BJ (cell line): ENCODE measurements around the gene SAPCD2. TPM values are rescaled to one million over a fixed set of nuclear protein-coding genes. Genes with fewer than 3 reads are reported as not detected.

Experiments used
- CTCF ChIA-PET: fragments of 350-600 bp; formaldehyde crosslinking; extraction: SDS; loops from one replicate; lab custom pipeline; 2021; ENCODE audit warnings: antibody characterized with exemption, inconsistent platforms; lab: Yijun Ruan, JAX
- POLR2A ChIA-PET: fragments of 300-600 bp; sonication (Branson Sonifier 250); formaldehyde crosslinking; extraction: SDS; loops from one replicate; lab custom pipeline; 2021; ENCODE audit warnings: antibody characterized with exemption; lab: Charles Lee
- DNase-seq: peaks from one replicate; pipeline ENCODE4 v3.0.0-alpha.2; 2011; ENCODE audit warnings: low read depth
- H3K27me3 ChIP-seq: 2 replicates; pipeline ENCODE4 v1.6.0; 2011; ENCODE audit warnings: low read length; ENCODE audit not compliant: control insufficient read depth, insufficient read depth
- H3K36me3 ChIP-seq: 2 replicates; pipeline ENCODE4 v1.5.1; 2011; ENCODE audit warnings: low read length; ENCODE audit not compliant: control insufficient read depth, insufficient read depth
- H3K4me3 ChIP-seq: 2 replicates; pipeline ENCODE4 v1.5.1; 2011; ENCODE audit warnings: low read depth, mild to moderate bottlenecking, control low read depth, low read length
- CTCF ChIP-seq: IDR thresholded peaks from 2 replicates; pipeline ENCODE4 v1.5.1; 2011; ENCODE audit warnings: low read depth, mild to moderate bottlenecking, control low read depth, inconsistent platforms, low read length, moderate library complexity; ENCODE audit not compliant: insufficient read depth
- polyA plus RNA-seq: library from polyadenylated mRNA; depleted of rRNA; stranded (reverse); fragments of >200 nt; gene quantifications from 2 replicates; pipeline ENCODE4 v1.2.3, GENCODE V29; 2011

SAPCD2 gene
- polyA plus RNA-seq, 1 experiment, result 8.6 TPM

- no peak for TF ChIP-seq CTCF
- CTCF ChIA-PET, result interaction anchor here (1.2 kb wide), 1 partner anchor 14 kb away, joined by 3 read pairs; the partner anchor contains the start of gene SAPCD2
- Histone ChIP-seq H3K4me3 (no peak overlapping the region), H3K36me3 (peaks cover 24% of the 10 kb centered on the region), H3K27me3 (no peaks in the 10 kb centered on the region)
- no peak for DNase-seq
- POLR2A ChIA-PET, result interaction anchor here (0.6 kb wide), 1 partner anchor 36 kb away, joined by 4 read pairs; no protein-coding TSS in a partner anchor
Observed at GRCh38 chr9:137084526-137084925, 14.2 kb upstream of the SAPCD2 start.

GRCh38 chr9:137083394-137084004, 13.1 kb upstream of the SAPCD2 start:
- ChIA-PET CTCF (interaction anchor here (0.6 to 1.7 kb wide), 7 partner anchors 12 to 213 kb away, joined by 3 to 9 read pairs (median 4); partner anchors contain the start of genes RNF224 and SAPCD2), POLR2A (no interaction called here)
- no peak overlapping the region for H3K4me3 ChIP-seq
- H3K27me3 ChIP-seq, result no peaks in the 10 kb centered on the region
- no peak for TF ChIP-seq CTCF
- peaks cover 29% of the 10 kb centered on the region for H3K36me3 ChIP-seq
- peak; percentile 80 for DNase-seq

- Histone ChIP-seq H3K36me3 (peaks cover 29% of the 10 kb centered on the region), H3K27me3 (no peaks in the 10 kb centered on the region), H3K4me3 (no peak overlapping the region)
- no peak for TF ChIP-seq CTCF
- CTCF ChIA-PET, result interaction anchor here (0.9 to 1.7 kb wide), 4 partner anchors 11 to 145 kb away, joined by 3 to 9 read pairs (median 4); partner anchors contain the start of gene RNF224
- POLR2A ChIA-PET, result no interaction called here
- DNase-seq, result no peak
Observed at GRCh38 chr9:137082925-137083290, 12.6 kb upstream of the SAPCD2 start.

GRCh38 chr9:137082222-137082924, 12.0 kb upstream of the SAPCD2 start:
- H3K27me3 ChIP-seq, result no peaks in the 10 kb centered on the region
- POLR2A ChIA-PET, result no interaction called here
- DNase-seq, result no peak
- TF ChIP-seq CTCF, result no peak
- CTCF ChIA-PET, result interaction anchor here (0.9 to 7.7 kb wide), 3 partner anchors 10 to 18 kb away, joined by 4 to 69 read pairs (median 9); no protein-coding TSS in a partner anchor
- H3K4me3 ChIP-seq, result no peak overlapping the region
- H3K36me3 ChIP-seq, result peaks cover 29% of the 10 kb centered on the region
